ENCODE data around the gene SMARCAL1.

Gene SMARCAL1

DNA sequence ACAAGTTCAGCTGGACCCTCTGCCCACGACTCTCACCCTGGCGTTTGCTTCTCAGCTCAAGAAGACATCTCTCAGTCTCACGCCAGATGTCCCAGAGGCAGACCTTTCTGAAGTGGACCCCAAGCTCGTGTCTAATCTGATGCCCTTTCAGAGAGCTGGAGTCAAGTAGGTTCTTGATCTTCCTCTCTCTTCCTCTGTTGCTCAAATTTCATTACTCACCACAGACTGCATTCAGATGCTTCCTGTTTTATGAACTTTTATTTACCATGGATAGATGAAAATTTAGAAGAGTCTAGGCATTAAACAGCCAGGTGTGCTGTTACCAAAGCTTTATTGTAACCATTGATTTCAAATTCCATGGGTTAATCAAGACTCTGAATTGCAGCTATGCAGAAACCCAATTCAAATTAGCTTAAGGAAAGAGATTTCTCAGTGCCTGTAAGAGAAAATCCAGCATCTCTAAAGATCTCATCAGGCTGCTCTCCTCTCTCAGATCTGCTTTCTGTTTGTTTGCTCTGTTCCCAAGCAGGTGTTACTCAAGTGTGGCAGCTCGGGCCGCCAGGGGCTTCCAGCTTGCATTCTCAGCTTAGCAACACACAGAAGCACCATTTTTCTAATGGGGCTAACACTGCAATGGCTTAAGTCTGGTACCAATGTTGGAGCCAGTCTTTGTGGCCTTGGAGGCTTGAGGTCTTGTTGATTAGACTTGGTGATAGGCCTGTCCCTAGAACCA, 16.5 kb downstream of the SMARCAL1 start:
- no peak for DNase-seq (ENCODE audit: low read depth)

GRCh38 chr2:216429428-216429827, 17.1 kb downstream of the SMARCAL1 start:
- DNase-seq (ENCODE audit: low read depth) = no peak

DNA sequence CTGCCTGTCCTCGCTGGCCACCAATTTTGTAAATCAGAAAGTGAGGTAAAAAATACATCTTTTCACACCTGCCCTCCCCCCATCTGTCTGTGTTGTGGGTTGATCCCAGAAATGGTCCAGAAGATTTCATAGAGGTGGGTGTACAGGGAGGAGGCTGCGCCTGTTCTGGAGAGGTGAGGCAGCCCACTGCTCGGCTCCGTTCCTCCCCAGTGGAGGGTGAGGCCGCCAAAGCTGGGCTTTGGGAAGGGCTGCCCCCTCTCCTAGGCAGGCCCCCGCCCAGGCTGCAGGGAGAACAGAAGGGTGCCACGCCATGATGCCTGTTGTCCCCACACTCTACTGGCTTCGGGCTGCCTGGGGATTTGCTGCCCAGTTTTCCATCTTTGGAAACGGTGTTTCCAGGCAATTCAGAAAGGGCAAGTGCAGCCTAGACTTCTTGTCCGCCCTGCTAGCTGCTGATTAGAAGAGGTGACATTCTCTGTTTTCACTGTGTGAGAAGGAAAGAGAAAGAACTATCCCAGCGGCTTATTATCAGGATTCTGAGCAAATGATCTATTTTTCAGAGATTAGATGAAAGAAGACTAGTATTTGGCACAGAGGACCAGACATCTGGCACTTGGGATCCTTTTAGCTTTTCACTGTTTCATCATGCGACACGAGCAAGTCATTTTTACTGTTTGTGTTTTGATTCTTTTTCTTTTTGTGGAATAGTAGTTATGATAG, 18.7 kb downstream of the SMARCAL1 start:
- no peak for DNase-seq (ENCODE audit: low read depth)

DNA sequence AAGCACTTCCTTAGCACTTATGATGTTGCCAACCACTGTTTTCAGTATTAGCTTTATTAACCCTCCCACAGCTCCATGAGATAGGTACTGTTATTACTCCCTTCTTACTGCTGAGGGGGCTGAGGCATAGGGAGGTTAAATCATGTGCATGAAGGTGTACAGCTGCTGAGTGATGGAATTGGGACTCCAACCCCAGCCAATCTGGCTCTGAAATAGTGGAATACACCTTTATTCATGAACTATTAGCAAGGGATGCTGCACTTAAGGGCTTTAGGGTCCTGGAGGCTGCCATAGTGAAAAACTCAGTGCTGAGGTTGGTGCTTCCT, 19.2 kb downstream of the SMARCAL1 start:
- DNase-seq (ENCODE audit: low read depth) = no peak

GRCh38 chr2:216436383-216436782, 24.1 kb downstream of the SMARCAL1 start:
- DNase-seq (ENCODE audit: low read depth) = no peak

- DNase-seq (ENCODE audit: low read depth) = no peak
Measured at GRCh38 chr2:216441308-216442010, 29.2 kb downstream of the SMARCAL1 start.

- no peak for DNase-seq (ENCODE audit: low read depth)
Measured at GRCh38 chr2:216445501-216445900, 33.2 kb downstream of the SMARCAL1 start.

- DNase-seq (ENCODE audit: low read depth) = no peak
Measured at GRCh38 chr2:216446343-216446742, 34.1 kb downstream of the SMARCAL1 start.

GRCh38 chr2:216447293-216447692, 35.0 kb downstream of the SMARCAL1 start:
- no peak for DNase-seq (ENCODE audit: low read depth)

GRCh38 chr2:216448829-216449228, 36.5 kb downstream of the SMARCAL1 start:
- DNase-seq (ENCODE audit: low read depth) = no peak

DNA sequence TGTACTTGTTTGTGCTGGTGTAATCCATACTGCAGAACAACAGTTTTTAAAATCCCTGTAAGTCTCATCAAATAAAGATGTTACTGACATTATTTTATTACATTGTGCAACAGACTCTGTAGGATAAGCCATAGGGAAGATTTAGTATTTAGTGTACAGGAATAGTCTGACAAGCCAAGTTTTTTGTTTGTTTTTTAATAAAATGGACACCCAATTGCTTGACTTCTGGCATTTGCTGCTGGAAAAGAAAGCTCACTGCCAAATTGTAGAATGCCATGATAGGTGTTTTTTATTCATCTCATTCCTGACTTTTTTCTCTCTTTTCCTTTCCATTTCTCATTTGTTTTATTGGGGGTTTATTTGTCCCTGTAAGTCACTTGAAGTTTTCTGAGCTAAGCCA, 38.1 kb downstream of the SMARCAL1 start:
- no peak for DNase-seq (ENCODE audit: low read depth)

DNA sequence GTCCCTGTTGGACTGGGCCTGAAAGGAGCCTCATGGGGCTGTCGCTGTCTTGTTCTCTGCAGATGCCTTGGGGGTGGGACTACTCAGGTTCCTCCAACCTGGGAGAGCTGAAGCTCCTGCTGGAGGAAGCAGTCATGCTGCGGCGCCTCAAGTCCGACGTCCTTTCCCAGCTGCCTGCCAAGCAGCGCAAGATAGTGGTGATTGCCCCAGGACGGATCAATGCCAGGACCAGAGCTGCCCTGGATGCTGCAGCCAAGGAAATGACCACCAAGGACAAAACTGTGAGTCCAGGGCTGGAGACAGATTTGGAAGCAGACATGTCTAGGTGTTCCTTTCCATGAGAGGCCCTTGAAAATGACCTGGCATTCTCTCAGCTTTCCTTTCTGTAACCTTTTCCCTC, 38.5 kb downstream of the SMARCAL1 start:
- DNase-seq (ENCODE audit: low read depth) = no peak

- DNase-seq (ENCODE audit: low read depth) = no peak
Measured at GRCh38 chr2:216453955-216454614, 41.8 kb downstream of the SMARCAL1 start.

DNA sequence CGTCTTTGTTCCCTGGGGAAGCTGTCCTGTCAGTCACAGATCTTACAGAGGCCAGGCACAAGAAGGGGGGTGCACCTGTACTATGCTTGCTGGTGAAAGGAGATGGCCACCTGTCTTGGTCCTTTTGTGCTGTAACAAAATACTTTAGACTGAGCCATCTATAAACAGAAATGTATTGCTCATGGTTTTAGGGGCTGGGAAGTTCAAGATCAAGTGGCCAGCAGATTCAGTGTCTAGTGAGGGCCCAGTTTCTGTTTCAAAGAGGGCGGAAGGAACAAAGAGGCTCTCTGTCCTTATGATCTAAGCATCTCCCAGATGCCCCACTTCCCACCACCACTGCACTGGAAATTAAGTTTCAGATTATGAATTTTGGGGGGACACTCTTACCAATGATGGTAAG, 50.9 kb downstream of the SMARCAL1 start:
- no peak for DNase-seq (ENCODE audit: low read depth)

DNA sequence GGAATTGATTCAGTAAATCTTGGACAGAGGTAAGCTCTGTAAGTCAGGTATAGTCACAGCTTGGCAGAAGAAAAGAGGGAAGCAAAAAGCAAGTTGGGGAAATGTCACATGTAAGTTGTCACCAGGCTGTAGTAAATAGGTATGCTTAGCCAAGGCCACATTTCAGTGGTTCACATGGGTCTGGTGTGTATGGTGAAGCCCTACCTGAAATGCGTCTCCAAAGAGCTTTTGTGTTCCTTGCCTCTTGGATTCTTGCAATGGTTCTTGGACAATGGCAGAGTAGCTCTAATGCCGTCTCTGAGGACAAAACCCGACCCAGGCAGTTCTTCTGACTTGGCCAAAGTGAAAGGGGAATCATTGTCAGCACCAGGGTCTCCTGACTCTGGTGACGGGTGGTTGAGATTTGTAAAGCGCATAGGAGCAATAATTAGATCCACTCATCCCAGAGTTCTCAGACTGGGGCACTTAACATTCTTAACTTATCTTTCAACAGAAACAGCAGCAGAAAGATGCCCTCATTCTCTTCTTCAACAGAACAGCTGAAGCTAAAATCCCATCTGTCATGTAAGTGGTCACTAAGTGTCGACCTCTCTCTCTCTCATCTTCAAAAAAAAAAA, 51.9 kb downstream of the SMARCAL1 start:
- DNase-seq (ENCODE audit: low read depth) = no peak

- DNase-seq (ENCODE audit: low read depth) = no peak
Measured at GRCh38 chr2:216465579-216466195, 53.4 kb downstream of the SMARCAL1 start.

DNA sequence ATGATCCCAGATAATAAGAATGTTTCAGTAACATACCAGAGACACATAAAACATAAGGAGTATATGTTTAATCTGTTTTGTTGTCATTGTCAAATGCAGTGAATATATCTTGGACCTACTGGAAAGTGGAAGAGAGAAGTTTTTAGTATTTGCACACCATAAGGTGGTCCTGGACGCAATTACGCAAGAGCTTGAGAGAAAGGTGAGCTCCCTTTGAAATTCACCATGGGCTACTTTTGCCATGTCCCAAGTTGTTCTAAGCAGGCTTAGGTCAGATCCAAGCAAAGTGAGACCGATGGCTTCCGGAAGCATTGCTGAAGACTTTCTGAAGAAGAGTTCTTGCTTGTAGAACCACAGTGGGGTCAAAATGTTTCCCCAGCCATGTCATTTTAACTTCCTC, 55.6 kb downstream of the SMARCAL1 start:
- no peak for DNase-seq (ENCODE audit: low read depth)

- no peak for DNase-seq (ENCODE audit: low read depth)
Measured at GRCh38 chr2:216469661-216470060, 57.4 kb downstream of the SMARCAL1 start.

- DNase-seq (ENCODE audit: low read depth) = no peak
Measured at GRCh38 chr2:216473187-216473586, 60.9 kb downstream of the SMARCAL1 start.

DNA sequence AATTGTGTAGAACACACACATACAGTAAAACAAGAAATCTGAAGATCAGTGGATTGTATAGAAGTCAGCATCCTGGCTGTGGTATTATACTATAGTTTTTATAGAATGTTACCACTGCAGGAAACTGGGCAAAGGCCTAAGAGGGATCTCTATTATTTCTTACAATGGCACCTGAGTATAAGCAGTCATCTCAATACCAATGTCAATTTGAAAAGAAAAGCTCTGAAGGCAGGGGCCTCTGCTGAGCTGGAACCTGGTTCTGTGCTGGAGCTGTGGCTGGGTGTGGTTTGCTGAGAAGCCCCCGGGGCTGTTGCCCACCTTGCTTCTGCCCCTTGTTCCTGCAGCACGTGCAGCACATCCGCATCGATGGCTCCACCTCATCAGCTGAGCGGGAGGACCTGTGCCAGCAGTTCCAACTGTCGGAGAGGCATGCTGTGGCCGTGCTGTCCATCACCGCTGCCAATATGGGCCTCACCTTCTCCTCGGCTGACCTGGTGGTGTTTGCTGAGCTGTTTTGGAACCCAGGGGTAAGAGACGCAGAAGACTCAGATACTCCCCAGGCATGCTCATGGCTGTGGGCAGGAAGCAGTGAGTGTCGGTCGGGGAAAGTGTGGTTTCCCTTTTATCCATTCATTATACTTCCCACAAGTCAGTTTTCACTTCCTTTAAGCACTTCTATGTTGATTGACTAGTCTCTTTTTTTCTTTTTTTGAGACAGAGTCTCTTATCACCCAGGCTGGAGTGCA, 62.8 kb downstream of the SMARCAL1 start:
- peak; percentile 15 for DNase-seq (ENCODE audit: low read depth)

DNA sequence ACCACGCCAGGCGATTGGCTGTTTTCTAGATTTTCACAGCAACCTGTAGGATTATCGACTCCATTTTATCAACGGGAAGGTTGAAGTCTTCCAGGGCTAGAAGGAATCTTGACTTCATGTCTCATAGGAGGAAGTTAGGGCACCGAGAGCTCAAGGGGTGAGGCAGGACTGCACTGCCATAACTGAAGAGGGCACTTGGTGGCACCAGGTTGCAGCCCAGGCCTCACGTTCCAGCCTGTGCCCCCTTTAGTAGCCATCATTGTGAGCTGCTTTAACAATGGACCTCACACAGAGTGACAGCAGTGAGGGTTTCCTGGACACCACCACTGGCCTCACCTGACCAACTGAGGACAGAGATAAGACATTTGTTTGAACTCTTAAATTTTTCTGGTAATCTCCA, 63.5 kb downstream of the SMARCAL1 start:
- no peak for DNase-seq (ENCODE audit: low read depth)

Measured in activated T-cell treated with anti-CD3 and anti-CD28 coated beads for 48 hours (primary cell).